GM18907 (cell line): ENCODE data around the gene DGLUCY.
"Not testable (repeated sequence)": the region's sequence is repeated elsewhere in the genome, so short reads cannot be mapped to it uniquely, and the experiment has no call there.

Source experiments
- ATAC-seq: cut with Tn5 transposase; IDR thresholded peaks from one replicate; pipeline ENCODE4 v1.9.1; 2021; ENCODE audit warnings: mild to moderate bottlenecking, moderate library complexity; ENCODE audit not compliant: unreplicated experiment

Gene DGLUCY

DNA sequence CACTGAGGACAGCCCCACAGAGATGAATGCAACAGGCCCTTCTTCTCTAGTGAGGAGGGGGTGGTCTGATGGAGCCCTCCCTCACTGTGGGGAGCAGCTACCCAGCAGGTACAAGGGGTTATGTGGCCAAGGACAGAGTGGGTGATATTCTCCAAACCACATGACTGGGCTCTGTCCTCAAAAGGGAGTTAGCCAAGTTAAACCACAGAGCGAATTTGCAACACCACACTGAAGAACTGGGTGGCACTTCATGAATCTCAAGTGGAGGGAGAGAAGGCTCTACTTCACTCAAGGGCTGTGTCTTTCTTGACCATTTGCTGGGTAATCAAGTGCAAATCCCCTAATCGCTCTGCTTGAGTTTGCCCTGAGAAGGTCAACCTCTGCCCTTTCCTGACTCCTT lies 118.2 kb downstream of the DGLUCY start:
- ATAC-seq: no peak

DNA sequence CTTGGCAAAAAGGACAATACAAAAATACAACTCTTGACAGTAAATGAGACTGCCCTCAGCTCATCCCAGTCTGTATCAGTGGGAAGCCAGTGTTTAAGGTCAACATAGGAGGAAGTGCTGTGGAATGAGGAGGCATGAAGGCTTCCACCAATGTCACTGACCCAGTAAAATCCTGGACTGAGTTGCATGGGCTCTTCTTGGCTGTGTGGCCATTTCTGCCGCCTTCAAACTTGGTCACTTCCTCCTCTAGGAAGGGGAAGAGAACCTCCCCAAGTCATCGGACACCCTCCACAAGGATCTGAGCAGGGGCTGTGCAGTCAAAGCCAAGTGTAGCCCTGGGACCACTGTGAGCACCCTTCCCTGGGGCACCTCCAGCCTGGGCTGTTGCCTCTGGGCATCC lies 118.7 kb downstream of the DGLUCY start:
- no peak for ATAC-seq

DNA sequence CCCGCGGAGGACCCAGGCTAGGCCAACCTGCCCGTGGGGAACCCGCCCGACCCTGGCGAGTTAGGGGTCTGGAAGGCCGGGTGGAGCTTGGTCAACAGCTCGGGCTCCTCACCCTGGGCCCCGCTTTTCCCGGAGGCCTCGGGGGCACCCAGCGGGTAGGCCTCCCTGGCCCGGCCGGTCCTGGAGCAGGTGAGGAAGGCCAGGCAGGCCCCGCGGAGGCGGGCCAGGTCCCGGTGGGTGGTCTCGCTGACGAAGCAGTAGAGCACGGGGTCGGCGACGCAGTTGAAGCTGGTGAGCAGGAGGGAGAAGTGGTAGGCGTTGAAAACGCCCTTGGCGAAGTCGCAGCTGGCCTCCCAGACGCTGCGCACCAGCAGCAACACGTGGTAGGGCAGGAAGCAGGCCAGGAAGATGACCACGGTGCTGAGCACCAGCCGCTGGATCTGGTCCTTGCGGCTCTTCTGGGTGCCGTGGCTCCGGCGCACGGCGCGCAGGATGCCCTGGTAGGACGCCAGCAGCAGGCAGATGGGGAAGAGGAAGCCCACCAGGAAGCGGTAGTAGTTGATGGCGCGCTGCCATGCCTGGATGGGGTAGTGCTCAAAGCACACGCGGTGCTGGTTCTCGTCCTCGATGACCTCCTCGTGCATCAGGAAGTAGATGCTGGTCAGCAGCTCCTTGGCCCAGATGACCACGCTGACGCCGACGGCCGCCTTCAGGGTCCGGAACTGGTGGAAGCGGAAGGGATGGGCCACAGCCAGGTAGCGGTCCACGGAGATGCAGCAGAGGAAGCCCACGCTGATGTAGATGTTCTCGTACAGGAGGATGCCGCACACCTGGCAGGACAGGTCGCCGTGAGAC lies 120.3 kb downstream of the DGLUCY start:
- no peak for ATAC-seq

DNA sequence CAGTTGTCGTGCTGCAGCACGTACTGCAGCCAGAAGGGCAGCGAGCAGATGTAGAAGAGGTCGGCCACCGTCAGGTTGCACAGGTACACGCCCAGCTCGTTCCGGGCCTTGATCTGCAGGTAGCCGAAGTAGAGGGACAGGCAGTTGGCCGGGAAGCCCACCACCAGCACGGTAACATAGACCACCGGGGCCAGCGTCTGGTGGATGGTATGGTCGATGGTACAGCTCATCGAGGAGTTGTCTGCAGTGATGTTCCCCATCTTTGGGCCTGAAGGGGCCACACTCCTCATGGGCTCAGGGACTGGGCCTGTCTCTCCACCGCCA lies 120.9 kb downstream of the DGLUCY start:
- ATAC-seq: no peak

DNA sequence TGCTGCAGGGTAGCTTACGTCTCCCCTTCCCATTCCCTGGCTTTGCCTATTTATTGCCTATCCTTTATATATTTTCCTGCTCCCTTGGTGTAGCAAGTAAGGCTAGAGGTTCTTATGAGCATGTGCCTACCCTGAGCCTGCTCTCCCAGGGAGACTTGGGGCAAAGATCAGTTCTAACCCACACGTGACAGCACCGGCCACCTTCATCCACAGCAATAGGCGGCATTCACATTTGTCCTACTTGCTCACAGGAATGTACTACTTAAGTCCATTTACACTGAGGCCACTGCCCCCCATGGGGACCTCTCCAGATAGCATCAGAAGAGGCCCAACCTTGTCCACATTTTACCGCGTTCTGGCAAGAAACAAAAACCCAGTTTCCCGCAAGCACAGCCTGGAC lies 122.0 kb downstream of the DGLUCY start:
- no peak for ATAC-seq

DNA sequence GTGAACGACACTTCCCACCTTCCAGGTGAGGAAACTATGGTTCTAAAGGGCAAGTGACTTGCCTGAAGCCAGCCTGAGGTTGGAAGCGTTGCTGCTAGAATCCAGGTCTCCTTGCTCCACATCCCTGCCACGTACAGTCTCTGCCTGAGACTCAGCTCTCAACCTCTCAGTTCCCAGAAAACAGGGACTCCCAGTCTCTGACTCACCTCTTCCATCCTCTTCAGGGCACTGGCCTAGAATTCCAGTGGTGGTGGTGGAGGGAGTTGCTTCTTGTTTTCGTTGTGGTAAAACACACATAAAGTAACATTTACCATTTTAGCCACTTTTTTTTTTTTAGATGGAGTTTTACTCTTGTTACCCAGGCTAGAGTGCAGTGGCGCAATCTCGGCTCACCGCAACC lies 123.3 kb downstream of the DGLUCY start:
- ATAC-seq: no peak

DNA sequence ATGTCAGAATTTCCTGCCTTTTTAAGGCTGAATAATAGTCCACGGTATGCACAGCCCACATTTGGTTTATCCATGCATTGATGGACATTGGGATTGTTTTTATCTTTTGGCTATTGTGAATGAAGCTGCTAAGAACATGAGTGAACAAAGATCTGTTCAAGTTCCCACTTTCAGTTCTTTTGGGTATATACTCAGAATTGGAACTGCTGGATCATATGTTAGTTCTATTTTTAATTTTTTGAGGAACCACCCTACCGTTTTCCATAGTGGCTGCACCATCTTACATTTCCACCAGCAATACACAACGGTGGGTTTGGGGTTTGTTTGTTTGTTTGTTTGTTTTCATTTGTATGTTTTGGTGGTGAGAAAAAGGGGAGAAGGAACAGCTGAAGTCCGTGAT lies 124.2 kb downstream of the DGLUCY start:
- no peak for ATAC-seq

DNA sequence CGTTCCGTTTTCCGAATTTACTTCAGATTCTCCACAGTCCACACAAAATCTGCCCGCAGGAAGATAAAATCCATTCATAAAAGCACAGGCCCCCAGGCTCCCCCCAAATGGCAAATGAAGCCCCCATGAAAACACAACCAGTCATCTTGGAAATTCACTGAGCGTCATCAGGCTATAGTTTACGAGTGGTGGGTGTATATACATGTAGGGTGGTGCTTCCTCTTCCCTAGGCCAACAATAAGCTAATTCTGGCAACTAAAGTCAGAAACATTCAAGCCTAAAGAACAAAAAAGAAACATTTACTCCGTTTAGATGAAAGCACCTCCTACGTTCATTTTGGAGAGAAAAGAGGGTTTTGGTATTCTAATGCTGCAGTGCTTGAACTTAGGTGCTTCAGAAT lies 124.8 kb downstream of the DGLUCY start:
- no peak for ATAC-seq

DNA sequence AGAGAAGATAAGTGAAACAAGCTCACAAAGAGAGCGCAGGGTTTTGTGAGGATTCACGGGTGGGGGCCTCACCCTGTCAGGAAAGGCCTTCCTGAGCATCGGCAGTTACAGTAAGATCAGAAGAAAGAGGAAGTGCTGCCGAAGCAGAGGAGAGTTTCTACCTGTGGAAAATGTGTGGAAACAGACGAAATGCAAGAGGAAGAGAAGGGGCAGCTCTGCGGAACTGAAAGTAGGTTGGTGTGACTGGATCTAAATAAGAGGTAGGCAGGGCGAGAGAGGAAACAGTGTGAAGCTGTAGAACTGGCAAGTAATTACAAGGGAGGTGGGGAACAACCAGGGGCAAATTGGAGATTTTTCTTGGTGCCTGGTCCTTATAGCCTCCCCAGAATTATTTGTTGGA lies 128.0 kb downstream of the DGLUCY start:
- ATAC-seq: peak; percentile 60

DNA sequence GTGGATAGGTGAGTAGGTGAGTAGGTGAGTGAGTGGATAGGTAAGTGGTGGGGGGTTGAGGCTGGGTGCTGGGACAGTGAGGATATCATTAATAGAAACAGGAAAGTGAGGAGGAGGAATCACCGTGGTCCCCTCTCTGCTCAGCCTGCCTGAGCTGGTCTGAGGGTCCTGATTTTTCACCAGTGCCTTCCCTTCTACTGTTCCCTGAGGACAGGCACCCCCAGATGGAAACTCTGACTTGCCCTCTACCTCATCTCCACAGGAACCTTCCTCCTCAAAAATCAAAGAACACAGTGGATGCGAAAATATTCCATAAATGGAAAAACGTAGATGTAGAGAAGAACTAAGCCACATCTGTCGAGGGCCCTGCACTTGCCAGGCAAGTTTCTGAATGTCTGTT lies 128.8 kb downstream of the DGLUCY start:
- ATAC-seq: no peak

DNA sequence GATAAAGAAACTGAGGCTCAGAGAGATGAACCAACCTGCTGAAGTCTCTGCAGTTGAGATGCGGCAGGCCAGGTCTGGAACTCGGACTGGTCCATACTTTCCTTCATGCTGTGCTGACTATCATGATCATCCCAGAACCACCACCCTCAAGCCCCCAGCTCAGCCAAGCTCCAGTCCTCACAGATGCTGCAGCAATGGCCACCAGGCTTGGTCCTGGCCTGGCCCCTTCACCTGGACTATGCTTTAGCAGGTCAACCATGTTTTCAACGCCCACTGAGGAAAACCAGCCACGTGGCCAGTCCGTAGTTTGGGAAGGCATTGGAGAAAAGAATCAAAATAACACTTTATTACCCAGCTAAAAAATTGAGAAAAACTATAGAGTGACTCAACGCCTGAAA lies 129.2 kb downstream of the DGLUCY start:
- no peak for ATAC-seq

DNA sequence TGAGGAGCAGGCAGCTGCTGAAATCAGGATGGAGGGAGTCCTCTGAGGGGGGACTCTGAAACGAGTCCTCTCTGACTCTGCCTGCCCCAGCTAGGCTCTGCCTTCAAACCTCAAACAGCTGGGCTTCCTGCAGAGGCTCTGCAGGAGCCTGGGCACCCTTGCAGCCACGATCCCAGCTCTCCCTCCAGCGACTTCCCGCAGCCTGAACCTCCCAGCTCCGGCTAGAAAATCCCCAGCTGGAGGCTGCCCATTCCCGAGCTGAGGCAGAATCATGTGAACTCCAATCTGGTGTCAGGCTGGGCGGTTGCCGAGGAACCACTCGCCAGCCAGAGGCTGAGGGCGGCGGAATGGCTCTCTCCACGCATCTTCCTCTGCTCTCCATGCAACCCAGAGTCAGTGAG lies 130.6 kb downstream of the DGLUCY start, which contains the start of gene GPR68:
TSS of gene GPR68 (minus strand) at position 204 of the 401 bp plus-strand sequence. CDS start 9,654 bp downstream, outside the sequence.
- no peak for ATAC-seq

DNA sequence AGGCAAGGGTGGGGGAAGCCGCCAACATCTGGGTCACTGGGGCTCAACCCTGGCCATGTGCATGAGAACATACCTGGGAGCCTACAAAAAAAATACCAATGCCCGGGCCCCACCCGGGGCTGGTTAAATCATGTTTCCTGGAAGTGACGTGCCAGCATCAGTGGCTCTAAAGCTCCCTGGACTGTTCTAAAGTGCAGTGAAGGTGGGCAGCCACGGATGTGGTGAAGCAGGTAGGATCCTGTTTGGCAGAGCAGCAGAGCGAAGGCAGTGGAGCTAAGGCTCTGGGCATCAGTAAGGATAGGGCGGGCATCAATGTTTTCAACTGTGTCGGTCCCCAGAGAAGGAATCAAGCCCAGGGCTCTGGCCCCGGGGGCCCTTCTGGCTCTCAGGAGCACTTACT lies 131.2 kb downstream of the DGLUCY start:
- ATAC-seq: no peak

DNA sequence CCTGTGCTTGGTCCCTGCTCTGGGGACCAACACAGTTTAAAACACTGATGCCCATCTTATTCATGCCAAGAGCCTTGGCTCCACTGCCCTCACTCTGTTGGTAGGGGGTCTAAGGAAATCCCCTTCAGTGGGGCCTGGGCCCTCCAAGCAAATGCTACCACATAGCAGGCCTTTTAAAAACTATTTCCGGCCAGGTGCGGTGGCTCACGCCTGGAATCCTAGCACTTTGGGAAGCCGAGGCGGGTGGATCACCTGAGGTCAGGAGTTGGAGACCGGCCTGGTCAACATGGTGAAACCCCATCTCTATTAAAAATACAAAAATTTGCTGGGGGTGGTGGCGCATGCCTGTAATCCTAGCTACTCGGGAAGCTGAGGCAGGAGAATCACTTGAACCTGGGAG lies 131.7 kb downstream of the DGLUCY start:
- ATAC-seq: not testable (repeated sequence)

DNA sequence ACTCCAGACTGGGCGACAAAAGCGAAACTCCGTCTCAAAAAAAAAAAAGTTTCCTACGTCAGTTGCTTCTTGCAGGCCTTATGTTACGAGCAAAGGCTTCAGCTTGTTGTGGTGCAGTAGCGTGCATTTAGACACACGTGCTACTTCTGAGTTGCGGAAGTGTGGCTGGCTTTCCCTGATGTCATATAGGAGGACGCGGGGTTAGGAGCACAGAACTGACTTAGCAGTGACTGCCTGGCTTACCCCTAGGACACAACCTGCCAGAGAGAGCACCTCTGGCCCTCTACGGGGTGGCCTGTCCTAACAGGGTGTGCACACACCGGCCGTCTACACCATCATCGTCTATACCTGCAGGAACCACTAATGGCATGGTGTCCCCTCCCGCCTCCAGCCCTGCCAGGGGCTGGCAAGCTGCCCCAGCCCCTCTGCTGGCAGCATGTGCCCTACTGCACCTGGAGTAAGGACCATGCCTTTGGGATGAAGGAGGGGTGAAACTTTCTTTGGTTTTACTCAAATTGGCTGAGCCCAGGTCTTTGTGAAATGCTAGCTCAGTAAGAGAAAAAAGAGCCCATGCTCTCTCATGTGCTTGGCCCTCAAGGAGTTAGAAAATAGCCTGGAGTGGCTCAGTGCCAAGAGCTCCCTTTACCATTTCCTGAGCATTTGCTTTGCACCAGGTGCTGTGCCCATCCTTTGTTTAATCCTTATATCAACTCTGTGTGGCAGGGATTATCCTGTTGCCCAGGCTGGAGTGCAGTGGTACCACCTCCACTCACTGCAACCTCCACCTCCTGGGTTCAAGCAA lies 132.4 kb downstream of the DGLUCY start:
- ATAC-seq: no peak

DNA sequence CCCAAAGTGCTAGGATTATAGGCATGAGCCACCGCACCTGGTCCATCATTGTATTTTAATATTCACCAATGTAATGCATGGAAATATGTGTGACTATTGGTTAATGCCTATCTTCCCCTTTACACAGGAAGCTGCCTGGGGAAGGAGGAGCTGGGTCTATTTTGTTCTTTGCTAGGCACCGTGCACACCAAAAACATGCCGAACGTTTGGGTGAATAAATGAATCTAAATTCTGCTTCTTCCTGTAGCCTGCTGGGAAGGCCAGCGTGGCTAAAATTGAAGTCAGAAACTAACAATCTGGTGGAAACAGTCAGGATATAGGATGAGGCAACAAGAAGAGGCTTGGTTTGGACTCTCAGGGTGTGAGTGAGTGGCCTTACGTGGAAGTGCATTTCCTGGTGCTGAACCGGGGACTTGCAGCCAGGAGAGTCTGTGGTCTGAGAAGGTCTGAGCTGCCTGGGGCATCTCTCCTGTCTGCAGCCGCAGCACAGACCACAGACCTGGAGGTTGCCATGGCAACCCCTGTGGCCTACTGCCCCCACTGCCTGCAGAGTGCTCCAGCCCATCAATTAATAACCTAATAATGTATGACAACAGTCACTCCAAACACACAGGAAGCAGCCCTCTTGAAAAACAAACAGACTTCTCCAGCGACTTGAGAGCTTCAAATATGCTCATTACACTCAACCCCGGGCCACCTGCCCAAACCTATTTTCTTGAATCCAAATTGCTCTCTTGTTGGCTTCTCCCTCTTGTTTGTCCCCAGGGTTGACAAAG lies 136.2 kb downstream of the DGLUCY start:
- peak; percentile 91 for ATAC-seq

DNA sequence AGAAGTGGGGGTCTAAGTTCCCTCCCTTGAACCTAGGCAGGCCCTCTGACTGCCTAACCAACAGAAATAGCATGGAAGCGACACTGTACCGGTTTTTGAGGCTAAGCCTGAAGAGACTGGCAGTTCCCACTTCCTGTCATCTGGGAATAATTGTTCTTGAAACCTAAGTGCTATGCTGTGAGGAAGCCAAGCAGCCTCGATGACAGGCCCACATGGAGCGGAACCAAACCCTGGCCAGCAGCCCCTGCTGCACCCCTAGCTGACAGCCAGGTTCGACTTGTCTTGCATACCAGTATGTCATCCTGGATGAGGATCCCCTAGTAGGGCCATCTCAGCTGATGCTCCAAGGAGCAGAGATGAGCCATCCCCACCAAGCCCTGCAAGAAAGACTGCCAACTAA lies 137.0 kb downstream of the DGLUCY start:
- no peak for ATAC-seq

DNA sequence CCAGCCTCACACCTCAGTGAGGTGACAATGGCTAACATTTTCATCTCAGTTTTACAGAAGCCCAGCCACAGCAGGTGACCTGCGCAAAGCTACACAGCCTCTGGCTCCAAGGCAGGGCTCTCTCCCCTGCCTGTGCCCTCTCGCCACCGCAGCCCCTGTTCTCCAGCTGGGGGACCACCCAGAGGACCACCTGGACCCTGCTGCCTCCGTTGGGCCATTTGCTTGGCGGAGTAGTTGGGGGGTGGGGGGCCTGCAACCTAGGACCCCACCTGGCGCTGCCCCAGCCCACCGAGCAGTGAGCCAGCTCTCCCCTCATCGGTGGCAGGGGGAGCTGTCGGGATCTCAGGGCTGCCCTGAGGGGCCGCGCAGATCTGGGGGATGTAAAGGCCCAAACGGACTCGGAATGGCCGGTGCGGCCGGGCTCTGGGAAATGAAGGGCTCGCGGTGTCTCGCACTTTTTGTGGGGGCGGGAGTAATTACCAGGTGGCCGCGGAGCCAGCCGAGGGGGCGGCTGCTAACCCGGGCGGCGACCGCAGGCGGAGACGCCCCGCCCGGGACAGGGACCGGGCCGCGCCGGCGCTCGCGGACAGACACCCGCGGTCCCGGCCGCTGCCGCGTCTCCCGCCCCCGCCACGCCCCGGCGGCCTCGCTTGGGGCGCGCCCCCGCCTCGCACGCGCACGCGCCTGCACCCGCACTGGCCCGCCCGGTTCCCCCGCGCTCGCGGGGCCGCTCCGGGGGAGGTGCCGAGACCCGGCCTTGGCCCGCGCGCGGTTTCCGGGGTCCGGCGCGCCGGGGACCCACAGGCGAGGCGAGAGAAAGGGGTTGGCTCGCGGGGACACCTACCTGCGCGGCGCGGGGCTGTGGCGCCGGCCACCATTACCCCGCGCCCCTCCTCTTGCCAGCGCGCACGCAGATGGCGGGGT lies 139.3 kb downstream of the DGLUCY start:
- ATAC-seq: no peak

DNA sequence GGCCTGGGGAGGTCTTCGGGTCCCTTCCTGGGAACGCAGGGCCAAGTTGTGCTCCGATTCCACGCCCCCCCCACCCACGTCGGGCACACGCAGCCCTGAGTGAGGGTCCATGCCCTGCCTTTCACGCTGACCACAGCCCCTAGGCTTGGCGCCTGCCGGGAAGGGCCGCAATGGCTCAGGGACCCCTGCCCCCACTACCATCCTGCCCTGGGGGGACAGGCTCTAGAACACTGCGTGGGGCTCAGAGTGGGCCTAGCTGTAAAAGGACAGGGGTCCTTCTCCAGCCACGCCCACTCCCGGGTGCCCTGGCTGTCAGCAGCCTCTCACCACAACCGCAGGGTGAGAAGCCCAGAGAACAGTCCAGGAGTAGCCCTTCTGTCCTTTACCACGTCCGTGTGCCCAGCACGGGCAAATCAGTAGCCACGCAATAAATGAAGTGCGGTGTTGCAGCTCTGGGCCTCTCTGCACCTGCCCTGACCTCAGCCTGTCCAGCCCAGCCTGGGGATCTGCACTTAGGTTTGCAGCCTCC lies 140.0 kb downstream of the DGLUCY start:
- no peak for ATAC-seq

DNA sequence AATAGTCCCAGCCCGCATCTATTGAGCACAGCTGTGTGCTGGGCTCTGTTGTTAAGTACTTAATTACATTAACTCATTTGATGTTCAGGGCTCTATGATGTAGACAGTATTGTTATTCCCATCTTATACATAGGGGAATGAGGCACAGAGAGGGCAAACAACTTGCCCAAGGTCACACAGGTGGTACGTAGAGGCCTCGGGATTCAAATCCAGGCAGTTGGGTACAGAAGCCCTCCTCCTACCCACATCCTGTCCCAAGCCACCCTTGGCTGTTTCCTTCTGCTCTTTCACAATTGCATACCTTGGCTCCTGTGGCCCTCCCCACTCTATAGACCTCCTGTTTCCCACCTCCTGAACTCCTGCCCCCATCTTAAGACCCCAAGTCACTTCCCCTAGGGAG lies 140.6 kb downstream of the DGLUCY start:
- ATAC-seq: no peak
